SK-N-SH (cell line): ENCODE results near the gene RNF121.

ENCODE experiments used
- CHD2 ChIP-seq: fragments of 150-350 bp; IDR thresholded peaks from 2 replicates; pipeline ENCODE4 v1.6.1; 2018; ENCODE audit warnings: low read length; ENCODE audit not compliant: partially characterized antibody
- POLR2AphosphoS5 ChIP-seq: IDR thresholded peaks from 2 replicates; pipeline ENCODE4 v1.6.1; 2012; ENCODE audit warnings: low read depth, low read length
- RAD21 ChIP-seq: IDR thresholded peaks from 2 replicates; pipeline ENCODE4 v1.6.1; 2012; ENCODE audit warnings: mild to moderate bottlenecking, low read length
- RXRA ChIP-seq: IDR thresholded peaks from 2 replicates; pipeline ENCODE4 v1.4.0; 2012; ENCODE audit warnings: low read depth, mild to moderate bottlenecking, borderline replicate concordance
- TAF1 ChIP-seq: IDR thresholded peaks from 2 replicates; pipeline ENCODE4 v1.6.1; 2012; ENCODE audit warnings: low read depth, mild to moderate bottlenecking, low read length, moderate library complexity, borderline replicate concordance
- TCF12 ChIP-seq: IDR thresholded peaks from 2 replicates; pipeline ENCODE4 v1.4.0; 2012
- USF1 ChIP-seq: IDR thresholded peaks from 2 replicates; pipeline ENCODE4 v1.4.0; 2012; ENCODE audit warnings: low read depth, borderline replicate concordance
- TF ChIP-seq, protein P1 (sequence below): IDR thresholded peaks from 2 replicates; pipeline ENCODE4 v1.6.1; 2012; ENCODE audit warnings: mild to moderate bottlenecking, low read depth, low read length, moderate library complexity
- TF ChIP-seq, protein P2 (sequence below): fragments of 200-600 bp; sonication (generic); IDR thresholded peaks from 2 replicates; pipeline ENCODE4 v1.6.1; 2017; ENCODE audit warnings: antibody characterized with exemption, mild to moderate bottlenecking, moderate library complexity
- TF ChIP-seq, protein P3 (sequence below): IDR thresholded peaks from 2 replicates; pipeline ENCODE4; 2012
- TF ChIP-seq, protein P4 (sequence below): fragments of 150-350 bp; IDR thresholded peaks from 2 replicates; pipeline ENCODE4 v1.6.1; 2017; ENCODE audit warnings: antibody characterized with exemption, low read length, low read depth, borderline replicate concordance

DNA sequence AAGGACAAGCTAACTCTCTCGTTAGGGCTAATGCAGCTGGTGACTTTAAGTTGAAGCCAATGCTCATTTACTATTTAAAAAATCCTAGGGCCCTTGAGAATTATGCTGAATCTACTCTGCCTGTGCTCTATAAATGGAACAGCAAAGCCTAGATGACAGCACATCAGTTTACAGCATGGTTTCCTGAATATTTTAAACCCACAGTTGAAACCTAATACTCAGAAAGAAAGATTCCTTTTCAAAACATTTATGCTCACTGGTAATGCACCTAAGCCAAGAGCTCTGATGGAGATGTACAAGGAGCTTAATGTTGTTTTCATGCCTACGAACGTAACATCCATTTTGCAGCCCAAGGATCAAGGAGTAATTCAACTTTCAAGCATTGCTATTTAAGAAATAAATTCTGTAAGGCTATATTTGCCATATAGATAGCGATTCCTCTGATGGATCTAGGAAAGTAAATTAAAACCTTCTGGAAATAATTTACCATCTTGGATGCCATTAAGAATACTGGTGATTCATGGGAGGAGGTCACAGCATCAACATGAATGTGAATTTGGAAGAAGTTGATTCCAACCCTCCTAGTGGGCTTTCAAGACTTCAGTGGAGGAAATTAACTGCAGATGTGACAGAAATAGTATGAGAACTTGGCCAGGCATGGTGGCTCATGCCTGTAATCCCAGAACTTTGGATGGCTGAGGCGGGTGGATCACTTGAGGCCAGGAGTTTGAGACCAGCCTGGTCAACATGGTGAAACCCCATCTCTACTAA, 14.9 kb upstream of the RNF121 start:
- TF ChIP-seq, protein P1, sequence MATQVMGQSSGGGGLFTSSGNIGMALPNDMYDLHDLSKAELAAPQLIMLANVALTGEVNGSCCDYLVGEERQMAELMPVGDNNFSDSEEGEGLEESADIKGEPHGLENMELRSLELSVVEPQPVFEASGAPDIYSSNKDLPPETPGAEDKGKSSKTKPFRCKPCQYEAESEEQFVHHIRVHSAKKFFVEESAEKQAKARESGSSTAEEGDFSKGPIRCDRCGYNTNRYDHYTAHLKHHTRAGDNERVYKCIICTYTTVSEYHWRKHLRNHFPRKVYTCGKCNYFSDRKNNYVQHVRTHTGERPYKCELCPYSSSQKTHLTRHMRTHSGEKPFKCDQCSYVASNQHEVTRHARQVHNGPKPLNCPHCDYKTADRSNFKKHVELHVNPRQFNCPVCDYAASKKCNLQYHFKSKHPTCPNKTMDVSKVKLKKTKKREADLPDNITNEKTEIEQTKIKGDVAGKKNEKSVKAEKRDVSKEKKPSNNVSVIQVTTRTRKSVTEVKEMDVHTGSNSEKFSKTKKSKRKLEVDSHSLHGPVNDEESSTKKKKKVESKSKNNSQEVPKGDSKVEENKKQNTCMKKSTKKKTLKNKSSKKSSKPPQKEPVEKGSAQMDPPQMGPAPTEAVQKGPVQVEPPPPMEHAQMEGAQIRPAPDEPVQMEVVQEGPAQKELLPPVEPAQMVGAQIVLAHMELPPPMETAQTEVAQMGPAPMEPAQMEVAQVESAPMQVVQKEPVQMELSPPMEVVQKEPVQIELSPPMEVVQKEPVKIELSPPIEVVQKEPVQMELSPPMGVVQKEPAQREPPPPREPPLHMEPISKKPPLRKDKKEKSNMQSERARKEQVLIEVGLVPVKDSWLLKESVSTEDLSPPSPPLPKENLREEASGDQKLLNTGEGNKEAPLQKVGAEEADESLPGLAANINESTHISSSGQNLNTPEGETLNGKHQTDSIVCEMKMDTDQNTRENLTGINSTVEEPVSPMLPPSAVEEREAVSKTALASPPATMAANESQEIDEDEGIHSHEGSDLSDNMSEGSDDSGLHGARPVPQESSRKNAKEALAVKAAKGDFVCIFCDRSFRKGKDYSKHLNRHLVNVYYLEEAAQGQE, result no peak
- TF ChIP-seq, protein P2, sequence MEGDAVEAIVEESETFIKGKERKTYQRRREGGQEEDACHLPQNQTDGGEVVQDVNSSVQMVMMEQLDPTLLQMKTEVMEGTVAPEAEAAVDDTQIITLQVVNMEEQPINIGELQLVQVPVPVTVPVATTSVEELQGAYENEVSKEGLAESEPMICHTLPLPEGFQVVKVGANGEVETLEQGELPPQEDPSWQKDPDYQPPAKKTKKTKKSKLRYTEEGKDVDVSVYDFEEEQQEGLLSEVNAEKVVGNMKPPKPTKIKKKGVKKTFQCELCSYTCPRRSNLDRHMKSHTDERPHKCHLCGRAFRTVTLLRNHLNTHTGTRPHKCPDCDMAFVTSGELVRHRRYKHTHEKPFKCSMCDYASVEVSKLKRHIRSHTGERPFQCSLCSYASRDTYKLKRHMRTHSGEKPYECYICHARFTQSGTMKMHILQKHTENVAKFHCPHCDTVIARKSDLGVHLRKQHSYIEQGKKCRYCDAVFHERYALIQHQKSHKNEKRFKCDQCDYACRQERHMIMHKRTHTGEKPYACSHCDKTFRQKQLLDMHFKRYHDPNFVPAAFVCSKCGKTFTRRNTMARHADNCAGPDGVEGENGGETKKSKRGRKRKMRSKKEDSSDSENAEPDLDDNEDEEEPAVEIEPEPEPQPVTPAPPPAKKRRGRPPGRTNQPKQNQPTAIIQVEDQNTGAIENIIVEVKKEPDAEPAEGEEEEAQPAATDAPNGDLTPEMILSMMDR, result no peak
- TF ChIP-seq, protein P3, sequence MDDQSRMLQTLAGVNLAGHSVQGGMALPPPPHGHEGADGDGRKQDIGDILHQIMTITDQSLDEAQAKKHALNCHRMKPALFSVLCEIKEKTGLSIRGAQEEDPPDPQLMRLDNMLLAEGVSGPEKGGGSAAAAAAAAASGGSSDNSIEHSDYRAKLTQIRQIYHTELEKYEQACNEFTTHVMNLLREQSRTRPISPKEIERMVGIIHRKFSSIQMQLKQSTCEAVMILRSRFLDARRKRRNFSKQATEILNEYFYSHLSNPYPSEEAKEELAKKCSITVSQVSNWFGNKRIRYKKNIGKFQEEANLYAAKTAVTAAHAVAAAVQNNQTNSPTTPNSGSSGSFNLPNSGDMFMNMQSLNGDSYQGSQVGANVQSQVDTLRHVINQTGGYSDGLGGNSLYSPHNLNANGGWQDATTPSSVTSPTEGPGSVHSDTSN, result peak; percentile 64; the same call in 1 of the 2 replicates
- TF ChIP-seq POLR2AphosphoS5, result peak; percentile 21; the same call in 1 of the 2 replicates
- TF ChIP-seq TAF1, result no peak
- peak; percentile 76; the same call in 1 of the 2 replicates for TF ChIP-seq TCF12
- TF ChIP-seq RAD21, result no peak
- no peak for TF ChIP-seq RXRA
- TF ChIP-seq CHD2, result no peak
- TF ChIP-seq USF1, result no peak
- TF ChIP-seq, protein P4, sequence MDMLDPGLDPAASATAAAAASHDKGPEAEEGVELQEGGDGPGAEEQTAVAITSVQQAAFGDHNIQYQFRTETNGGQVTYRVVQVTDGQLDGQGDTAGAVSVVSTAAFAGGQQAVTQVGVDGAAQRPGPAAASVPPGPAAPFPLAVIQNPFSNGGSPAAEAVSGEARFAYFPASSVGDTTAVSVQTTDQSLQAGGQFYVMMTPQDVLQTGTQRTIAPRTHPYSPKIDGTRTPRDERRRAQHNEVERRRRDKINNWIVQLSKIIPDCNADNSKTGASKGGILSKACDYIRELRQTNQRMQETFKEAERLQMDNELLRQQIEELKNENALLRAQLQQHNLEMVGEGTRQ, result no peak
